OCI-LY7 (cell line): ENCODE results near the gene LHX8.

ENCODE experiments used
- CTCF ChIP-seq: fragments of 200-600 bp; sonication (generic); conservative IDR thresholded peaks from 2 replicates; pipeline ENCODE4 v1.5.1; 2014; ENCODE audit warnings: mild to moderate bottlenecking, antibody characterized with exemption, low read length, moderate library complexity, mixed read lengths
- EZH2phosphoT487 ChIP-seq: fragments of 200-600 bp; sonication (generic); IDR thresholded peaks from 2 replicates; pipeline ENCODE4 v1.6.1; 2018; ENCODE audit warnings: low read depth, borderline replicate concordance, mild to moderate bottlenecking, mixed run types, antibody characterized with exemption, low read length, moderate library complexity, mixed read lengths

- no peak for TF ChIP-seq CTCF
- TF ChIP-seq EZH2phosphoT487: no peak
Observed at GRCh38 chr1:75134647-75135572, 722 bp downstream of the LHX8 start.
